HCT116 (cell line): ENCODE results near the gene NPIPB8. TPM values are rescaled to one million over a fixed set of nuclear protein-coding genes. Genes with fewer than 3 reads are reported as not detected.
A peak's percentile ranks its signal among the peaks of the same experiment; 100 is the strongest.
"Not testable (repeated sequence)": the region's sequence is repeated elsewhere in the genome, so short reads cannot be mapped to it uniquely, and the experiment has no call there.

Experiments
- ATAC-seq: fragments of 200-7000 bp; cut with Tn5 transposase; 2 replicates; pipeline ENCODE4 v1.9.1; 2020; ENCODE audit warnings: mild to moderate bottlenecking, moderate library complexity
- BruUV-seq: library from RNA; stranded (reverse); fragments of 400-500 nt; replicated peaks from 2 replicates; lab custom pipeline; 2021; lab: Mats Ljungman, UMichigan
- CTCF ChIA-PET: fragments of 300-600 bp; sonication (Branson Sonifier 250); formaldehyde crosslinking; loops from one replicate; lab custom pipeline; 2021; ENCODE audit warnings: antibody characterized with exemption; lab: Charles Lee
- POLR2A ChIA-PET: fragments of 300-600, 350-600 bp; sonication (Branson Sonifier 250); formaldehyde crosslinking; loops from one replicate; lab custom pipeline; 2021; ENCODE audit warnings: antibody characterized with exemption; lab: Charles Lee
- RAD21 ChIA-PET, 2 experiments: fragments of 300-600 bp; sonication (Branson Sonifier 250); formaldehyde crosslinking; loops; one replicate each; lab custom pipeline; 2023; ENCODE audit warnings: low total read pairs in 2 of 2; ENCODE audit not compliant: uncharacterized antibody in 2 of 2, unreplicated experiment in 2 of 2, low non-redundant PET in 1 of 2; lab: Charles Lee
- DNase-seq: peaks from one replicate; pipeline ENCODE4 v3.0.0-alpha.2; 2010; ENCODE audit warnings: low read depth, low spot score
- H2AFZ ChIP-seq: fragments of 200-600 bp; shearing (Covaris generic), sonication (generic); 2 replicates; pipeline ENCODE4 v1.6.1; 2017; ENCODE audit warnings: low read depth, mixed run types, mixed read lengths, antibody characterized with exemption, low read length; ENCODE audit not compliant: poor library complexity, severe bottlenecking
- H3K27ac ChIP-seq: 2 replicates; pipeline ENCODE4 v1.5.1; 2012; ENCODE audit warnings: low read depth, low read length
- H3K27me3 ChIP-seq: fragments of 200-600 bp; sonication (generic); 2 replicates; pipeline ENCODE4 v1.6.1; 2016; ENCODE audit warnings: mixed run types, low read length, mixed read lengths; ENCODE audit not compliant: insufficient read depth
- H3K36me3 ChIP-seq, 2 experiments: fragments of 200-500 bp in 1 of 2; fragments of 200-600 bp in 1 of 2; sonication (Bioruptor generic) in 1 of 2; sonication (generic) in 1 of 2; 2 replicates each; pipeline versions ENCODE4 v1.5.1 to v1.6.1; 2014 to 2016; ENCODE audit warnings: low read length in 2 of 2, inconsistent platforms in 1 of 2, mixed read lengths in 1 of 2, mixed run types in 1 of 2; ENCODE audit not compliant: insufficient read depth in 2 of 2, control insufficient read depth in 1 of 2
- H3K4me1 ChIP-seq, 2 experiments: fragments of 200-600 bp in 1 of 2; sonication (generic) in 1 of 2; 2 replicates each; pipeline versions ENCODE4 v1.5.1 to v1.6.1; 2012 to 2017; ENCODE audit warnings: low read length in 2 of 2, inconsistent platforms in 1 of 2, mild to moderate bottlenecking in 1 of 2, mixed read lengths in 1 of 2, mixed run types in 1 of 2, moderate library complexity in 1 of 2; ENCODE audit not compliant: insufficient read depth in 2 of 2, control insufficient read depth in 1 of 2
- H3K4me2 ChIP-seq: fragments of 200-600 bp; sonication (generic); 2 replicates; pipeline ENCODE4 v1.6.1; 2017; ENCODE audit warnings: mixed run types, low read length, mixed read lengths
- H3K4me3 ChIP-seq, 2 experiments: fragments of 200-600 bp in 1 of 2; sonication (generic) in 1 of 2; replicated peaks in 1 of 2; 2 replicates each; pipeline ENCODE4 v1.5.1; 2011 to 2016; ENCODE audit warnings: low read length in 2 of 2, control low read depth in 1 of 2, low read depth in 1 of 2, mild to moderate bottlenecking in 1 of 2, mixed read lengths in 1 of 2, mixed run types in 1 of 2
- H3K79me2 ChIP-seq: fragments of 200-600 bp; sonication (generic); 2 replicates; pipeline ENCODE4 v1.6.1; 2017; ENCODE audit warnings: mild to moderate bottlenecking, mixed run types, low read length, moderate library complexity, mixed read lengths; ENCODE audit not compliant: insufficient read depth
- H3K9ac ChIP-seq: fragments of 200-600 bp; sonication (generic); 2 replicates; pipeline ENCODE4 v1.6.1; 2016; ENCODE audit warnings: low read length, mixed read lengths
- H3K9me2 ChIP-seq: fragments of 200-600 bp; sonication (generic), shearing (Covaris generic); 2 replicates; pipeline ENCODE4 v1.6.1; 2017; ENCODE audit warnings: mixed run types, mild to moderate bottlenecking, moderate library complexity; ENCODE audit not compliant: insufficient read depth
- H3K9me3 ChIP-seq, 2 experiments: fragments of 200-500 bp in 1 of 2; fragments of 200-600 bp in 1 of 2; sonication (Bioruptor generic) in 1 of 2; sonication (generic) in 1 of 2; 2 replicates each; pipeline ENCODE4 v1.6.1; 2014 to 2017; ENCODE audit warnings: low read length in 2 of 2, mixed read lengths in 2 of 2, inconsistent platforms in 1 of 2, low read depth in 1 of 2, mild to moderate bottlenecking in 1 of 2, mixed run types in 1 of 2, moderate library complexity in 1 of 2; ENCODE audit not compliant: control insufficient read depth in 1 of 2, insufficient read depth in 1 of 2
- H4K20me1 ChIP-seq: fragments of 200-600 bp; sonication (generic), shearing (Covaris generic); 2 replicates; pipeline ENCODE4 v1.6.1; 2017; ENCODE audit warnings: mixed run types, mild to moderate bottlenecking, moderate library complexity; ENCODE audit not compliant: insufficient read depth
- intact Hi-C: fragments of 100-400 bp; cut with micrococcal nuclease; formaldehyde crosslinking; loops from 2 replicates; pipeline ENCODE4 v1.10.0; 2022
- total RNA-seq: library from RNA; stranded (reverse); gene quantifications from one replicate; pipeline ENCODE4 v1.2.1, GENCODE V29; 2021; ENCODE audit not compliant: unreplicated experiment

NPIPB8 gene
- total RNA-seq, 1 experiment from 2014 or later, result 0.79 TPM

DNA sequence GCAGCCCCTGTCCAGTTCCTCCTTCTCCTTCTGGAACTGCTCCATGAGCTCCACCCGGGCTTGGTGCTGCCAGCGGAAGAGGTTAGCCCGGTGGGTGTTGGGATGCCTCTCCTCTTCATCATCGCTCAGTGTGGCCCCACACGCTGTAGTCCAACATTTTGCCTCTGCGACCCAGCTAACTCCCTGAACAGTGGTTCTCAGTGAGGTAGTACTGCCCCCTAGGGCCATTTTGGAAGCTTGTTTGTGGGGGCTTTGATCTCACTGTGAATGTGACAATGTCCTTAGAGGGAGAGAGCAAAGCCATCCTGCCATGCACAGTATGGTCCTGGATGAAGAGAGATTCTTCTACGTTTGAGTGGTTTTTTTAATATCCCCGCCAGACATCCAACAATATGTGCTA lies 63.5 kb downstream of the NPIPB8 start:
- POLR2A ChIA-PET, DNase-seq, H3K9ac ChIP-seq, H3K36me3 ChIP-seq, H3K27me3 ChIP-seq, H3K4me3 ChIP-seq, H4K20me1 ChIP-seq, H3K27ac ChIP-seq, intact Hi-C loops, RAD21 ChIA-PET, BruUV-seq, CTCF ChIA-PET, H2AFZ ChIP-seq, H3K9me2 ChIP-seq, H3K79me2 ChIP-seq, H3K4me2 ChIP-seq, H3K9me3 ChIP-seq, H3K4me1 ChIP-seq: not testable (repeated sequence)
- peak; percentile 47; the same call in 1 of the 2 replicates for ATAC-seq

DNA sequence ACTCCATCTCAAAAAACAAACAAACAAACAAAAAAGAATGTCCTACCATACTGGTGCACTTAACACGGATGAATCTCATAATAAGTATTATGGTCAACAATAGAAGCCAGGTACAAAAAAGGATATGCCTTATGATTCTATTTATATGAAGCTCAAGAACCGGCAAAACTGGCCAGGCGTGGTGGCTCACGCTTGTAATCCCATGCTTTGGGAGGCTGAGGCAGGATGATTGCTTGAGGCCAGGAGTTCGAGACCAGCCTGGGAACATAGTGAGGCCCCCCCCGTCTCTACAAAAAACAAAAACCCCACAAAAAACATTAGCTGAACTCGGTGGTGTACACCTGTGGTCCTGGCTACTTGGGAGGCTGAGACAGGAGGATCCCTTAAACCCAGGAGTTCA lies 66.4 kb downstream of the NPIPB8 start:
- H3K36me3 ChIP-seq, RAD21 ChIA-PET, CTCF ChIA-PET, BruUV-seq, H3K9ac ChIP-seq, DNase-seq, H3K9me3 ChIP-seq, H3K4me3 ChIP-seq, H3K79me2 ChIP-seq, H3K9me2 ChIP-seq, H3K27ac ChIP-seq, H4K20me1 ChIP-seq, H3K4me2 ChIP-seq, intact Hi-C loops, ATAC-seq, H3K27me3 ChIP-seq, H2AFZ ChIP-seq, POLR2A ChIA-PET, H3K4me1 ChIP-seq: not testable (repeated sequence)

Other genes starting within 250 kb of the NPIPB8 start
- 104 TPM for gene EIF3CL, start 234.2 kb upstream of the NPIPB8 start, total RNA-seq
- gene NPIPB7, start 165.7 kb upstream of the NPIPB8 start, total RNA-seq, result 0.20 TPM
- 19.9 TPM for gene CLN3, start 146.0 kb upstream of the NPIPB8 start, total RNA-seq
- 0.05 TPM for gene APOBR, start 143.4 kb upstream of the NPIPB8 start, total RNA-seq
- not detected for gene IL27, start 131.2 kb upstream of the NPIPB8 start, total RNA-seq
- 2.2 TPM for gene NUPR1, start 99.1 kb upstream of the NPIPB8 start, total RNA-seq
- 19.7 TPM for gene SGF29, start 84.1 kb upstream of the NPIPB8 start, total RNA-seq
- gene SULT1A2, start 41.0 kb upstream of the NPIPB8 start, total RNA-seq, result 1.9 TPM
- 23.1 TPM for gene SULT1A1, start 28.0 kb upstream of the NPIPB8 start, total RNA-seq
- gene EIF3C, start 73.4 kb downstream of the NPIPB8 start, total RNA-seq, result 680 TPM
- 1.1 TPM for gene NPIPB9, start 113.7 kb downstream of the NPIPB8 start, total RNA-seq
- gene ATXN2L, start 184.9 kb downstream of the NPIPB8 start, total RNA-seq, result 264 TPM
- 361 TPM for gene TUFM, start 208.3 kb downstream of the NPIPB8 start, total RNA-seq
- 47.0 TPM for gene SH2B1, start 225.8 kb downstream of the NPIPB8 start, total RNA-seq
- 10.3 TPM for gene ATP2A1, start 240.4 kb downstream of the NPIPB8 start, total RNA-seq